PC-3 (cell line): ENCODE results near the gene C22orf39. TPM values are rescaled to one million over a fixed set of nuclear protein-coding genes. Genes with fewer than 3 reads are reported as not detected.

Source experiments
- ATAC-seq: fragments of 200-7000 bp; cut with Tn5 transposase; 2 replicates; pipeline ENCODE4 v1.9.1; 2020; ENCODE audit warnings: mild to moderate bottlenecking, moderate library complexity
- BruUV-seq: library from RNA; stranded (reverse); fragments of 400-500 nt; replicated peaks from 2 replicates; lab custom pipeline; 2021; lab: Mats Ljungman, UMichigan
- CTCF ChIA-PET: fragments of 300-600 bp; sonication (Branson Sonifier 250); formaldehyde crosslinking; loops from one replicate; lab custom pipeline; 2022; ENCODE audit warnings: antibody characterized with exemption; lab: Charles Lee
- POLR2A ChIA-PET: fragments of 300-600 bp; sonication (Branson Sonifier 250); formaldehyde crosslinking; loops from one replicate; lab custom pipeline; 2022; ENCODE audit warnings: antibody characterized with exemption; ENCODE audit not compliant: unreplicated experiment; lab: Charles Lee
- DNase-seq: peaks from one replicate; pipeline ENCODE4 v3.0.0-alpha.2; 2015
- H2AFZ ChIP-seq: fragments of 300-600 bp; sonication (generic); 2 replicates; pipeline ENCODE4 v1.6.0; 2016; ENCODE audit warnings: antibody characterized with exemption, low read length
- H3F3A ChIP-seq: fragments of 300-600 bp; sonication (generic); one replicate; pipeline ENCODE4 v1.6.0; 2017; ENCODE audit warnings: antibody characterized with exemption, low read length, control low read depth, mild to moderate bottlenecking; ENCODE audit not compliant: unreplicated experiment
- H3K27ac ChIP-seq: fragments of 300-600 bp; sonication (generic); 2 replicates; pipeline ENCODE4 v1.5.1; 2016; ENCODE audit warnings: mild to moderate bottlenecking, low read length
- H3K27me3 ChIP-seq: fragments of 300-600 bp; sonication (generic); 2 replicates; pipeline ENCODE4 v1.6.1; 2016; ENCODE audit warnings: low read length, mixed read lengths
- H3K36me3 ChIP-seq: fragments of 300-600 bp; sonication (generic); 2 replicates; pipeline ENCODE4 v1.6.1; 2016; ENCODE audit warnings: low read depth, mixed run types, low read length, mixed read lengths
- H3K4me1 ChIP-seq: fragments of 300-600 bp; sonication (generic); 2 replicates; pipeline ENCODE4 v1.5.1; 2016; ENCODE audit warnings: low read length; ENCODE audit not compliant: insufficient read depth
- H3K4me2 ChIP-seq: fragments of 300-600 bp; sonication (generic); 2 replicates; pipeline ENCODE4 v1.6.0; 2016; ENCODE audit warnings: low read length
- H3K4me3 ChIP-seq: fragments of 300-600 bp; sonication (generic); 2 replicates; pipeline ENCODE4 v1.5.1; 2016; ENCODE audit warnings: mild to moderate bottlenecking, low read length, mixed read lengths
- H3K79me2 ChIP-seq: fragments of 300-600 bp; sonication (generic); 2 replicates; pipeline ENCODE4 v1.6.1; 2017; ENCODE audit warnings: low read length, mixed read lengths
- H3K9ac ChIP-seq: fragments of 300-600 bp; sonication (generic); 2 replicates; pipeline ENCODE4 v1.6.0; 2016; ENCODE audit warnings: mild to moderate bottlenecking, low read length
- H3K9me2 ChIP-seq: fragments of 300-600 bp; sonication (generic); replicated peaks from 2 replicates; pipeline ENCODE4 v1.6.1; 2016; ENCODE audit warnings: mixed run types, low read length, mixed read lengths
- H3K9me3 ChIP-seq: fragments of 300-600 bp; sonication (generic); 2 replicates; pipeline ENCODE4 v1.6.1; 2016; ENCODE audit warnings: low read length, mixed read lengths
- H4K20me1 ChIP-seq: fragments of 300-600 bp; sonication (generic); 2 replicates; pipeline ENCODE4 v1.6.1; 2016; ENCODE audit warnings: low read length, mixed read lengths
- CTCF ChIP-seq: fragments of 300-600 bp; sonication (generic); conservative IDR thresholded peaks from 2 replicates; pipeline ENCODE4 v1.5.1; 2017; ENCODE audit warnings: antibody characterized with exemption, low read depth, mild to moderate bottlenecking, low read length
- EZH2 ChIP-seq: fragments of 300-600 bp; sonication (generic); IDR thresholded peaks from one replicate; pipeline ENCODE4 v1.6.1; 2017; ENCODE audit warnings: antibody characterized with exemption, mild to moderate bottlenecking, low read length; ENCODE audit not compliant: unreplicated experiment
- EZH2phosphoT487 ChIP-seq: fragments of 300-600 bp; sonication (generic); IDR thresholded peaks from 2 replicates; pipeline ENCODE4 v1.6.1; 2018; ENCODE audit warnings: mild to moderate bottlenecking, antibody characterized with exemption, low read length, borderline replicate concordance
- intact Hi-C: fragments of 100-400 bp; cut with micrococcal nuclease; formaldehyde crosslinking; loops from 2 replicates; pipeline ENCODE4 v1.9.0; 2023
- total RNA-seq: library from RNA; depleted of rRNA; stranded (reverse); fragments of >200 nt; gene quantifications from 2 replicates; pipeline ENCODE4 v1.2.3, GENCODE V29; 2014

The C22orf39 gene
- total RNA-seq, 1 experiment from 2014 or later = 25.0 TPM

DNA sequence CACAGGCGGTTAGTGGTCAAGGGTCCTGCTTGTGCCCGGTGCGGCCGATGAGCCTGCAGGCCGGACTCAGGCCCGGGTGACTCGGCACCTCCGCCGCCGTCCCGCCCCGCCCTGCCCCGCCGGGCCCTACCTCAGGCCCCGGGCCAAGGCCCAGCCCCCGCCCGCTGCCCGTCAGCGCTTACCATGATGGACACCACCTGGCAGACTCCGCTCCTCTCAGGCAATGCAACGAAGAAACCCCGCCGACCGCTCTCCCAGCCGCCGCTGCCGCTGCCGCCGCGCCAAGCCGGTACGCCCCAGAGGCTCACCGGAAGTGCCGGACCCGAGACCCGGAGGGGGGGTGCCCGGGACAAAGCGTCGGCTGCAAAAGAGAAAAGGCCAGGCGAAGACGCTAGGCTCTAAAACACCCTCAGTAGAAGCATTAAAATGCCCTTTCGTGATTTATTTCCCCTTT is 31.4 kb upstream of the C22orf39 start, which contains the start of gene UFD1:
Gene UFD1 (minus strand): TSS at position 293 of the 454 bp plus-strand sequence. CDS start 108 bp downstream, at position 185.
- peak; percentile 63 for DNase-seq
- CTCF ChIA-PET = interaction anchor here (1.6 kb wide), 1 partner anchor 151 kb away, joined by 6 read pairs; no protein-coding TSS in a partner anchor

GRCh38 chr22:19478045-19478900 is 30.8 kb upstream of the C22orf39 start:
- no peak for DNase-seq
- peak overlapping the region; percentile 88 for H3K4me3 ChIP-seq
- no peaks in the 10 kb centered on the region for H3K9me3 ChIP-seq
- H3K9ac ChIP-seq = peak overlapping the region; percentile 97
- intact Hi-C loops = loop anchor here (5.0 kb wide), 1 partner anchor 176 kb away; no protein-coding TSS in a partner anchor
- H3K79me2 ChIP-seq = peaks cover 78% of the 10 kb centered on the region
- H3F3A ChIP-seq = no peaks in the 10 kb centered on the region
- ChIA-PET CTCF (interaction anchor here (0.7 to 1.0 kb wide), 2 partner anchors 11 to 178 kb away, joined by 3 to 4 read pairs; no protein-coding TSS in a partner anchor), POLR2A (no interaction called here)
- no peak for TF ChIP-seq EZH2phosphoT487
- no peak for TF ChIP-seq EZH2
- no peak for TF ChIP-seq CTCF
- peak overlapping the region; percentile 88 for H3K4me2 ChIP-seq
- H4K20me1 ChIP-seq = peaks cover 29% of the 10 kb centered on the region
- ATAC-seq = no peak
- H3K36me3 ChIP-seq = peaks cover 20% of the 10 kb centered on the region
- H2AFZ ChIP-seq = peak overlapping the region; percentile 96; the same call in 1 of the 2 replicates
- peaks cover 11% of the 10 kb centered on the region for H3K4me1 ChIP-seq
- H3K9me2 ChIP-seq = no peaks in the 10 kb centered on the region
- TSS peak; percentile 48 for BruUV-seq
- no peaks in the 10 kb centered on the region for H3K27me3 ChIP-seq
- peak overlapping the region; percentile 93 for H3K27ac ChIP-seq

More for the DNA sequence above, 31.4 kb upstream of the C22orf39 start, which contains the start of gene UFD1:
- ATAC-seq = peak; percentile 62
- H3K4me1 ChIP-seq = peaks cover 11% of the 10 kb centered on the region
- intact Hi-C loops = loop anchor here (5.0 kb wide), 1 partner anchor 177 kb away; no protein-coding TSS in a partner anchor
- peak within 1 kb of the TSS; percentile 96 for H2AFZ ChIP-seq
- peaks cover 15% of the 10 kb centered on the region for H3K36me3 ChIP-seq
- H3K4me3 ChIP-seq = peak within 1 kb of the TSS; percentile 88
- peak within 1 kb of the TSS; percentile 93 for H3K27ac ChIP-seq
- TF ChIP-seq CTCF (no peak), EZH2 (no peak), EZH2phosphoT487 (no peak)
- no TSS peak for BruUV-seq
- H3K9ac ChIP-seq = peak within 1 kb of the TSS; percentile 97
- H3K79me2 ChIP-seq = peaks cover 72% of the 10 kb centered on the region
- H3K4me2 ChIP-seq = peak within 1 kb of the TSS; percentile 88
- POLR2A ChIA-PET = no interaction called here
- no peaks in the 10 kb centered on the region for H3K9me2 ChIP-seq
- H3K27me3 ChIP-seq = no peaks in the 10 kb centered on the region
- no peaks in the 10 kb centered on the region for H3F3A ChIP-seq
- H3K9me3 ChIP-seq = no peaks in the 10 kb centered on the region
- peaks cover 29% of the 10 kb centered on the region for H4K20me1 ChIP-seq
